ENCODE data around the gene ADAM11. TPM values are rescaled to one million over a fixed set of nuclear protein-coding genes. Genes with fewer than 3 reads are reported as not detected.
A peak's percentile ranks its signal among the peaks of the same experiment; 100 is the strongest.

ADAM11 gene
- total and polyA plus RNA-seq, 8 donors: 0.13 to 4.2 (median 2.7) TPM

DNA sequence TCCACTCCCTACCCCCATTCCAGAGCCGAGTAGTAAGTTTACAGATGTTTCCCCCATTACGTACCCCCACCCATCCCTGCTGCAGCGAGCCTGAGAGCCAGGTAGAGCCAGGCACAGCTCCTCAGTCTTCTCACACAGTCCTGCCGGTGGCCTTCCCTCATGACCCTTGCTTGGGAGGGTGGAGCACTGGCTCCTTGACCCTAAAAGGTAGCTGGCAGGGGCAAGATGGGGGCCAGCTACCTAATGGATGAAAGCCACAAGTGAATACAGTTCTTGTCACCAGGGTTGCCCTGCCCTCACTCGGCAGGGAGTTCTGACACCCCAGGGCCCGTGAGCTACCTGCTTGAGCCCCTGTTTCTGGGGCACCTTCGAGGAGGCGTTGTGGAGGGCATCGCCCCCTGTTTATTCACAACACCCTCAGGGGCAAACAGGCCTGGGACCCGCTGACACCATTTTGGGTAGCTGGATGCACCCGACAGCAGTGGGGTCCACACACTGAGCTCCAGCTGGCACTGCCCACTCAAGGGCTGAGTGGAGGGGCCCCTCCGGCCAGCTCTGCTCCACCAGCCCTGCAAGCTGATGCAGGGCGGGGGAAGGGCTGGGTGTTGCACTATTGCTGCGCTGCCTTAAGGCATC lies 22.2 kb downstream of the ADAM11 start:
- intact Hi-C loops (cut with DNase I): no loop called here
- Histone ChIP-seq H3K9me3 (no peaks in the 10 kb centered on the region), H3K27ac (peak overlapping the region in 1 of 2 donors; percentile 76), H3K27me3 (peaks cover 0 to 37% of the 10 kb centered on the region in 2 donors), H3K36me3 (no peaks in the 10 kb centered on the region), H3K4me3 (no peak overlapping the region), H3K4me1 (peaks cover 4 to 22% of the 10 kb centered on the region in 2 donors)
- DNase-seq (no peak), ATAC-seq (no peak)
- TF ChIP-seq, protein P1, sequence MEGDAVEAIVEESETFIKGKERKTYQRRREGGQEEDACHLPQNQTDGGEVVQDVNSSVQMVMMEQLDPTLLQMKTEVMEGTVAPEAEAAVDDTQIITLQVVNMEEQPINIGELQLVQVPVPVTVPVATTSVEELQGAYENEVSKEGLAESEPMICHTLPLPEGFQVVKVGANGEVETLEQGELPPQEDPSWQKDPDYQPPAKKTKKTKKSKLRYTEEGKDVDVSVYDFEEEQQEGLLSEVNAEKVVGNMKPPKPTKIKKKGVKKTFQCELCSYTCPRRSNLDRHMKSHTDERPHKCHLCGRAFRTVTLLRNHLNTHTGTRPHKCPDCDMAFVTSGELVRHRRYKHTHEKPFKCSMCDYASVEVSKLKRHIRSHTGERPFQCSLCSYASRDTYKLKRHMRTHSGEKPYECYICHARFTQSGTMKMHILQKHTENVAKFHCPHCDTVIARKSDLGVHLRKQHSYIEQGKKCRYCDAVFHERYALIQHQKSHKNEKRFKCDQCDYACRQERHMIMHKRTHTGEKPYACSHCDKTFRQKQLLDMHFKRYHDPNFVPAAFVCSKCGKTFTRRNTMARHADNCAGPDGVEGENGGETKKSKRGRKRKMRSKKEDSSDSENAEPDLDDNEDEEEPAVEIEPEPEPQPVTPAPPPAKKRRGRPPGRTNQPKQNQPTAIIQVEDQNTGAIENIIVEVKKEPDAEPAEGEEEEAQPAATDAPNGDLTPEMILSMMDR (IDR thresholded peaks at IDR 0.05): no peak

DNA sequence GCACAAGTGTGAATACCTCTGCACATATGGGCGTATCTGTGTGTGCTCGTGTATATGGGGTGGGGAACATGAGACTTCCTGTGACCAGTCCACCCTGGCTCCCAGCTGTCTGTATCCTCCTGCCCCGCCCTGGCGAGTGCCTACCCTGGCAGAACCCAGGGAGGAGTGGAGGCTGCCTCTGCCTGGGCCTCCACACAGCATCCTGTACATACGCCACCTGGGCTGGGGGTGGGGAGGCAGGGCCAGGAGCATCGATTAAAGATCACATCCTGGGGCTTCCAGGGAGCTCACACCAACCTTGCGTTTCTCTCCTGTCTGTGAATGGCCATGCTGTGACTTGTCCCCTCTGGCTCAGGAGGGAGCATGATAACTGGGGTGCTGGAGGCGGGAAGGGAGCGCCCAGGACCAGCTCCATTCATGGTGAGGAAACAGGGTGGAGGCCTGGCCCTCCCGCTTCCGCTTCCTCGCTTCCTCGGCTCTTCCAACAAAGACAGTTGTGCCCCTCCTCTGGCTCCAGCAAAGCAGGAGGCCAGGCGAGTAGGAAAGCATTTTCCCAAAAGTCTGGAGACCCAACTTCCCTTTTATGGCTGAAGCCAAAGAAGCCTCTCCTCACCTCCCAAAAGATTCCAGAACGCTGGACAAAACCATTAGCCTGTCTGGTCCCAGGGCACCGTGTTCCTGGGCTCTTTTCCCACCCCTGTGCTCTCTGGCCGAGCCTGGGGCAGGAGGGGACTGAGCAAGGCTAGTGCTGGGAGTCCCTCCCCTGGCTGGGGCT lies 22.9 kb downstream of the ADAM11 start:
- H3K4me1 ChIP-seq: peaks cover 9 to 23% of the 10 kb centered on the region in 2 donors
- no peak for ATAC-seq
- no peak overlapping the region for H3K4me3 ChIP-seq
- intact Hi-C loops (cut with DNase I): no loop called here
- no peak for DNase-seq
- TF ChIP-seq, protein P1 (IDR thresholded peaks at IDR 0.05): no peak
- no peaks in the 10 kb centered on the region for H3K36me3 ChIP-seq
- peak overlapping the region; percentile 56 to 76 for H3K27ac ChIP-seq
- no peaks in the 10 kb centered on the region for H3K9me3 ChIP-seq
- peaks cover 0 to 29% of the 10 kb centered on the region in 2 donors for H3K27me3 ChIP-seq

GRCh38 chr17:44782326-44782850 lies 23.6 kb downstream of the ADAM11 start:
- Histone ChIP-seq H3K36me3 (no peaks in the 10 kb centered on the region), H3K27ac (peak overlapping the region; percentile 56 to 76), H3K27me3 (peaks cover 0 to 22% of the 10 kb centered on the region in 2 donors), H3K4me1 (peaks cover 15 to 29% of the 10 kb centered on the region in 2 donors), H3K9me3 (no peaks in the 10 kb centered on the region), H3K4me3 (no peak overlapping the region)
- DNase-seq: no peak
- no peak for ATAC-seq
- intact Hi-C loops (cut with DNase I): no loop called here
- TF ChIP-seq, protein P1 (IDR thresholded peaks at IDR 0.05): no peak

GRCh38 chr17:44785921-44786320 lies 27.1 kb downstream of the ADAM11 start:
- Histone ChIP-seq H3K27me3 (no peaks in the 10 kb centered on the region), H3K36me3 (no peaks in the 10 kb centered on the region), H3K4me1 (peaks cover 12 to 16% of the 10 kb centered on the region in 2 donors), H3K27ac (no peak overlapping the region), H3K9me3 (no peaks in the 10 kb centered on the region), H3K4me3 (no peak overlapping the region)
- TF ChIP-seq, protein P1 (IDR thresholded peaks at IDR 0.05): no peak
- ATAC-seq (peak; percentile 82), DNase-seq (peak in 1 of 4 donors; percentile 66)
- intact Hi-C loops (cut with DNase I): no loop called here

GRCh38 chr17:44786551-44787081 lies 27.8 kb downstream of the ADAM11 start:
- Histone ChIP-seq H3K9me3 (no peaks in the 10 kb centered on the region), H3K36me3 (no peaks in the 10 kb centered on the region), H3K27me3 (no peaks in the 10 kb centered on the region), H3K4me1 (peaks cover 11 to 12% of the 10 kb centered on the region in 2 donors), H3K4me3 (no peak overlapping the region), H3K27ac (no peak overlapping the region)
- peak; percentile 77 for ATAC-seq
- TF ChIP-seq, protein P1 (IDR thresholded peaks at IDR 0.05): no peak
- peak in 3 of 4 donors; percentile 37 to 60 (median 37) for DNase-seq
- intact Hi-C loops (cut with DNase I): no loop called here
